K562 (cell line): Measurements from ENCODE around the gene UVRAG. TPM values are rescaled to one million over a fixed set of nuclear protein-coding genes. Genes with fewer than 3 reads are reported as not detected.

ENCODE experiments used
- ADNP ChIP-seq: fragments of 200-800 bp; sonication (Bioruptor generic); IDR thresholded peaks from 2 replicates; pipeline ENCODE4 v1.6.1; 2016; ENCODE audit warnings: missing genetic modification characterization, missing compliant biosample characterization
- E2F6 ChIP-seq, 2 experiments: IDR thresholded peaks; 2 replicates each; pipeline ENCODE4 v1.6.1; 2011; ENCODE audit warnings: borderline replicate concordance in 1 of 2, control low read depth in 1 of 2, low read depth in 1 of 2, low read length in 1 of 2, mild to moderate bottlenecking in 1 of 2, mixed read lengths in 1 of 2, moderate library complexity in 1 of 2; ENCODE audit not compliant: insufficient read depth in 1 of 2, insufficient read length in 1 of 2, poor library complexity in 1 of 2, severe bottlenecking in 1 of 2; ENCODE audit errors: extremely low read depth in 1 of 2
- EP300 ChIP-seq: IDR thresholded peaks from 2 replicates; pipeline ENCODE4 v1.6.1; 2012; ENCODE audit warnings: low read length, improper control_type of control experiment
- EZH2 ChIP-seq: IDR thresholded peaks from 2 replicates; pipeline ENCODE4 v1.6.1; 2012; ENCODE audit warnings: low read depth, mild to moderate bottlenecking, inconsistent platforms, low read length, borderline replicate concordance
- FOXP4 ChIP-seq: sonication (generic); formaldehyde crosslinking; IDR thresholded peaks from 2 replicates; pipeline ENCODE4 v1.8.0; 2022; ENCODE audit warnings: mild to moderate bottlenecking, missing genetic modification reagents, borderline replicate concordance
- HNRNPUL1 ChIP-seq: fragments of 200-400 bp; formaldehyde crosslinking; IDR thresholded peaks from 2 replicates; pipeline ENCODE4 v1.6.1; 2017; ENCODE audit warnings: low read length
- JUNB ChIP-seq: fragments of 450-650 bp; formaldehyde crosslinking; conservative IDR thresholded peaks from 2 replicates; pipeline ENCODE4 v1.4.0; 2020; ENCODE audit warnings: mild to moderate bottlenecking
- MED1 ChIP-seq: sonication (generic); formaldehyde crosslinking; IDR thresholded peaks from 2 replicates; pipeline ENCODE4 v1.8.1; 2023; ENCODE audit warnings: missing genetic modification reagents, borderline replicate concordance
- MYC ChIP-seq, 2 experiments: fragments of 250-450 bp in 1 of 2; sonication (Bioruptor Pico) in 1 of 2; IDR thresholded peaks; 2 replicates each; pipeline versions ENCODE4 v1.5.1 to v1.6.1; 2012 to 2021; ENCODE audit warnings: low read depth in 2 of 2, borderline replicate concordance in 1 of 2, improper control_type of control experiment in 1 of 2, low read length in 1 of 2, mild to moderate bottlenecking in 1 of 2, moderate library complexity in 1 of 2
- RFX1 ChIP-seq: fragments of 450-650 bp; IDR thresholded peaks from 2 replicates; pipeline ENCODE4 v1.6.1; 2016; ENCODE audit warnings: mild to moderate bottlenecking, moderate library complexity
- RFX5 ChIP-seq: IDR thresholded peaks from 2 replicates; pipeline ENCODE4 v1.6.1; 2011; ENCODE audit warnings: low read depth, mild to moderate bottlenecking, improper control_type of control experiment, low read length
- SMARCC2 ChIP-seq: fragments of 450-650 bp; IDR thresholded peaks from 2 replicates; pipeline ENCODE4 v1.6.1; 2017; ENCODE audit warnings: antibody characterized with exemption, moderate library complexity, mild to moderate bottlenecking, low read depth
- STAT5B ChIP-seq: fragments of 250-450 bp; sonication (Bioruptor Pico); IDR thresholded peaks from 2 replicates; pipeline ENCODE4 v1.8.0; 2021; ENCODE audit warnings: mild to moderate bottlenecking, inconsistent platforms
- ZFP36 ChIP-seq: fragments of 150-350 bp; IDR thresholded peaks from 2 replicates; pipeline ENCODE4 v1.6.1; 2018; ENCODE audit warnings: low read length, low read depth; ENCODE audit not compliant: partially characterized antibody
- ZNF143 ChIP-seq: sonication (generic); formaldehyde crosslinking; IDR thresholded peaks from 2 replicates; pipeline ENCODE4 v1.9.0; 2022; ENCODE audit warnings: mild to moderate bottlenecking, missing genetic modification reagents
- ZNF75A ChIP-seq: fragments of 450-650 bp; formaldehyde crosslinking; IDR thresholded peaks from 2 replicates; pipeline ENCODE4 v1.4.0; 2020; ENCODE audit warnings: mild to moderate bottlenecking
- polyA plus RNA-seq, 8 experiments: library from polyadenylated mRNA; depleted of rRNA in 4 of 8; stranded (reverse) in 5 of 8; unstranded in 3 of 8; fragments of >200 nt; fragmentation: Nextera tagmentation in 2 of 8; fragmentation: Illumina TruSeq in 1 of 8; extraction: Ambion mirVana in 2 of 8; extraction: Trizol in 1 of 8; gene quantifications; 2 replicates each; pipeline versions ENCODE4 v1.2.1 to v1.2.3, GENCODE V29; 2011 to 2014; ENCODE audit warnings: inconsistent platforms in 1 of 8, missing spikeins in 1 of 8
- total RNA-seq, 7 experiments: library from RNA; depleted of rRNA in 6 of 7; stranded (reverse); fragments of >200 nt in 6 of 7; fragmentation: Illumina TruSeq in 2 of 7; extraction: Trizol in 2 of 7; gene quantifications; 2 replicates each; pipeline versions ENCODE4 v1.2.1 to v1.2.3, GENCODE V29; 2011 to 2021; ENCODE audit warnings: low replicate concordance in 1 of 7
- TF ChIP-seq, protein P1 (sequence below): fragments of 450-650 bp; formaldehyde crosslinking; IDR thresholded peaks from 2 replicates; pipeline ENCODE4 v1.4.0; 2020; ENCODE audit warnings: mild to moderate bottlenecking, mixed read lengths
- TF ChIP-seq, protein P2 (sequence below): fragments of 450-650 bp; formaldehyde crosslinking; IDR thresholded peaks from 2 replicates; pipeline ENCODE4 v1.4.0; 2020; ENCODE audit warnings: mild to moderate bottlenecking
- TF ChIP-seq, protein P3 (sequence below), 3 experiments: fragments of 200-800 bp in 1 of 3; sonication (Bioruptor generic) in 1 of 3; sonication (generic) in 1 of 3; formaldehyde crosslinking in 1 of 3; IDR thresholded peaks; 2 replicates each; pipeline versions ENCODE4 v1.6.1 to v1.8.0; 2016 to 2022; ENCODE audit warnings: mild to moderate bottlenecking in 2 of 3, missing compliant biosample characterization in 2 of 3, missing genetic modification characterization in 2 of 3, missing genetic modification reagents in 1 of 3

The UVRAG gene
- total and polyA plus RNA-seq, 9 of the 15 experiments (the other 6 are each of a cell fraction or from before 2014, with no cell fraction given): 3.1 to 17.8 (median 12.4) TPM

DNA sequence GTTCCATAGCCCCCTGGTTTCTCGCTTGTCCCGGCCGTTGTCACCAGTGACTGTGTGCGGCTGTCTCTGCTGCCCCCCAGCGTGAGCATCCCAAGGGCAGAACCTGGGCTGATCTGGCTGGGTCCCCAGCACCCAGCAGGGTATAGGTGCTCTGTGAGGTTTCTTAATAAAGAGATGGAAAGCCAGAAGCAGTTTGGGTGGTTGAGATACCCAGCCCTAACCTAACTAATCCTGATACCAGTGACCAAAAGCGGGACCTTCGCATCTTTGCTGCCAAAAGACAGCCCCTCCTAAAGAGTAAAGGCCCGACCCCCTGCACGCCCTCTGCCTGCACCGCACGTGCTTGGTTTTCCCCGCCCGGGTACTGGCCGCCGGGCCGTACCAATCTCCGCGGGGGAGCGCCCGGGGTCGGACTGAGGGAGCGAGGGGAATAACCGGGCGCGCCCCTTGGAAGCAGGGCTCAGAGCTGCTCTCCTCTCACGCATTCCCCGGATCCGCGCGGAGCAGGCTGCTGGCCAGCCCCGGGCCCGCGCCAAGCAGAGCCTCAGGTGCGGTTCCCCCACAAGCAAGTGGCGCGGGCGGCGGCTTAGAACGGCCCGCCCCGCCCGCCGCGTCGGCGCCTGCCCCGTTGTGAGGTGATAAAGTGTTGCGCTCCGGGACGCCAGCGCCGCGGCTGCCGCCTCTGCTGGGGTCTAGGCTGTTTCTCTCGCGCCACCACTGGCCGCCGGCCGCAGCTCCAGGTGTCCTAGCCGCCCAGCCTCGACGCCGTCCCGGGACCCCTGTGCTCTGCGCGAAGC, 46.7 kb upstream of the UVRAG start, which contains the start of gene DGAT2 (continued):
- TF ChIP-seq EZH2: no peak
- TF ChIP-seq HNRNPUL1: no peak
- TF ChIP-seq E2F6 (IDR thresholded peaks at IDR 0.05; ENCODE audit: borderline replicate concordance in 1 of 2, extremely low read depth in 1 of 2, insufficient read depth in 1 of 2, insufficient read length in 1 of 2, low read depth in 1 of 2, low read length in 1 of 2, poor library complexity in 1 of 2, severe bottlenecking in 1 of 2): peak; percentile 96 to 98
- TF ChIP-seq RFX1: no peak
- TF ChIP-seq, protein P1, sequence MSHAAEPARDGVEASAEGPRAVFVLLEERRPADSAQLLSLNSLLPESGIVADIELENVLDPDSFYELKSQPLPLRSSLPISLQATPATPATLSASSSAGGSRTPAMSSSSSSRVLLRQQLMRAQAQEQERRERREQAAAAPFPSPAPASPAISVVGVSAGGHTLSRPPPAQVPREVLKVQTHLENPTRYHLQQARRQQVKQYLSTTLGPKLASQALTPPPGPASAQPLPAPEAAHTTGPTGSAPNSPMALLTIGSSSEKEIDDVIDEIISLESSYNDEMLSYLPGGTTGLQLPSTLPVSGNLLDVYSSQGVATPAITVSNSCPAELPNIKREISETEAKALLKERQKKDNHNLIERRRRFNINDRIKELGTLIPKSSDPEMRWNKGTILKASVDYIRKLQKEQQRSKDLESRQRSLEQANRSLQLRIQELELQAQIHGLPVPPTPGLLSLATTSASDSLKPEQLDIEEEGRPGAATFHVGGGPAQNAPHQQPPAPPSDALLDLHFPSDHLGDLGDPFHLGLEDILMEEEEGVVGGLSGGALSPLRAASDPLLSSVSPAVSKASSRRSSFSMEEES: no peak
- TF ChIP-seq MED1 (CRISPR knock-in tag): no peak
- TF ChIP-seq ZNF143 (CRISPR knock-in tag): no peak
- TF ChIP-seq EP300: no peak
- TF ChIP-seq ZFP36: no peak
- TF ChIP-seq ZNF75A (CRISPR knock-in tag): no peak
- no peak for TF ChIP-seq SMARCC2
- TF ChIP-seq JUNB (CRISPR knock-in tag): no peak
- peak; percentile 19; the same call in 1 of the 2 replicates for TF ChIP-seq ADNP (tag)
- TF ChIP-seq, protein P2, sequence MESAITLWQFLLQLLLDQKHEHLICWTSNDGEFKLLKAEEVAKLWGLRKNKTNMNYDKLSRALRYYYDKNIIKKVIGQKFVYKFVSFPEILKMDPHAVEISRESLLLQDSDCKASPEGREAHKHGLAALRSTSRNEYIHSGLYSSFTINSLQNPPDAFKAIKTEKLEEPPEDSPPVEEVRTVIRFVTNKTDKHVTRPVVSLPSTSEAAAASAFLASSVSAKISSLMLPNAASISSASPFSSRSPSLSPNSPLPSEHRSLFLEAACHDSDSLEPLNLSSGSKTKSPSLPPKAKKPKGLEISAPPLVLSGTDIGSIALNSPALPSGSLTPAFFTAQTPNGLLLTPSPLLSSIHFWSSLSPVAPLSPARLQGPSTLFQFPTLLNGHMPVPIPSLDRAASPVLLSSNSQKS (CRISPR knock-in tag): no peak
- no peak for TF ChIP-seq RFX5
- TF ChIP-seq STAT5B (CRISPR knock-in tag): no peak
- TF ChIP-seq FOXP4 (CRISPR knock-in tag): no peak
- TF ChIP-seq, protein P3, sequence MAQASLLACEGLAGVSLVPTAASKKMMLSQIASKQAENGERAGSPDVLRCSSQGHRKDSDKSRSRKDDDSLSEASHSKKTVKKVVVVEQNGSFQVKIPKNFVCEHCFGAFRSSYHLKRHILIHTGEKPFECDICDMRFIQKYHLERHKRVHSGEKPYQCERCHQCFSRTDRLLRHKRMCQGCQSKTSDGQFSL (CRISPR knock-in tag; IDR thresholded peaks at IDR 0.05): no peak
- TF ChIP-seq, protein P3 (tag; IDR thresholded peaks at IDR 0.05): no peak
- TF ChIP-seq MYC (IDR thresholded peaks at IDR 0.05; ENCODE audit: low read depth, low read length): peak; percentile 93
- TF ChIP-seq MYC (CRISPR knock-in tag; IDR thresholded peaks at IDR 0.05; ENCODE audit: borderline replicate concordance, low read depth): peak; percentile 89
